H1 (cell line): Measurements from ENCODE around the gene HACL1.

Experiments used
- ASH2L ChIP-seq: fragments of 200-600, 300-600 bp; sonication (generic); IDR thresholded peaks from one replicate; pipeline ENCODE4 v1.7.1; 2017; ENCODE audit warnings: low read length
- ATF2 ChIP-seq: IDR thresholded peaks from 2 replicates; pipeline ENCODE4 v1.6.1; 2012; ENCODE audit warnings: low read length, inconsistent platforms
- BACH1 ChIP-seq: IDR thresholded peaks from 2 replicates; pipeline ENCODE4 v1.6.1; 2012; ENCODE audit warnings: low read length, improper control_type of control experiment
- CTCF ChIP-seq, 3 experiments: IDR thresholded peaks; 1 replicate in 2 of 3; 2 replicates in 1 of 3; pipeline versions ENCODE4 v1.5.1 to v1.6.1; 2011; ENCODE audit warnings: low read length in 3 of 3, mild to moderate bottlenecking in 3 of 3, inconsistent platforms in 2 of 3, low read depth in 1 of 3, moderate library complexity in 1 of 3; ENCODE audit not compliant: insufficient read depth in 1 of 3; ENCODE audit errors: control extremely low read depth in 1 of 3
- EGR1 ChIP-seq: IDR thresholded peaks from 2 replicates; pipeline ENCODE4 v1.6.1; 2011; ENCODE audit warnings: low read depth, low read length, borderline replicate concordance
- POLR2AphosphoS5 ChIP-seq: IDR thresholded peaks from 2 replicates; pipeline ENCODE4 v1.6.1; 2011; ENCODE audit warnings: low read depth, low read length

GRCh38 chr3:15576475-15576874 is 24.9 kb downstream of the HACL1 start:
- TF ChIP-seq CTCF (IDR thresholded peaks at IDR 0.05; ENCODE audit: control extremely low read depth in 1 of 3, insufficient read depth in 1 of 3, low read depth in 1 of 3, low read length in 3 of 3) (no peak), ASH2L (no peak), BACH1 (no peak), EGR1 (no peak), ATF2 (no peak), POLR2AphosphoS5 (no peak)
